Suprapubic skin (tissue), 4 donors: ENCODE data around the gene SLC2A4. TPM values are rescaled to one million over a fixed set of nuclear protein-coding genes. Genes with fewer than 3 reads are reported as not detected.

Source experiments
- DNase-seq, 2 donors: peaks; one replicate each; pipeline ENCODE4 v3.0.0-alpha.2; 2019; ENCODE audit warnings: low spot score in 2 of 2
- H3K27ac ChIP-seq: fragments of 200-600 bp; sonication (generic); one replicate; pipeline ENCODE4 v1.5.1; 2019
- H3K27me3 ChIP-seq: fragments of 200-600 bp; sonication (generic); one replicate; pipeline ENCODE4 v1.5.1; 2019
- H3K36me3 ChIP-seq: fragments of 200-600 bp; sonication (generic); one replicate; pipeline ENCODE4 v1.5.1; 2019
- H3K4me1 ChIP-seq: fragments of 200-600 bp; sonication (generic); one replicate; pipeline ENCODE4 v1.5.1; 2019
- H3K4me3 ChIP-seq: fragments of 200-600 bp; sonication (generic); one replicate; pipeline ENCODE4 v1.5.1; 2019; ENCODE audit warnings: mild to moderate bottlenecking
- H3K9me3 ChIP-seq: fragments of 200-600 bp; sonication (generic); one replicate; pipeline ENCODE4 v1.5.1; 2019
- EP300 ChIP-seq: sonication (generic); formaldehyde crosslinking; IDR thresholded peaks from one replicate; pipeline ENCODE4 v1.6.1; 2017; ENCODE audit warnings: antibody characterized with exemption
- POLR2A ChIP-seq, 2 donors: fragments of 450-650 bp; IDR thresholded peaks; one replicate each; pipeline ENCODE4 v1.6.1; 2017; ENCODE audit warnings: antibody characterized with exemption in 2 of 2, mild to moderate bottlenecking in 2 of 2, moderate library complexity in 2 of 2
- POLR2AphosphoS5 ChIP-seq, 3 donors: sonication (generic); formaldehyde crosslinking; IDR thresholded peaks; one replicate each; pipeline ENCODE4 v1.6.1; 2017; ENCODE audit warnings: antibody characterized with exemption in 3 of 3
- WGBS: methylation state at CpG from one replicate; pipeline ENCODE4 v1.1.5; 2018; 5-methylcytosine and 5-hydroxymethylcytosine counted together
- total RNA-seq, 4 donors: library from RNA; depleted of rRNA; stranded (reverse); fragments of >200 nt; gene quantifications; one replicate each; pipeline ENCODE4 v1.1.0, GENCODE V29; 2016
- TF ChIP-seq, protein P1 (sequence below), 2 donors: fragments of 200-600 bp in 1 of 2; fragments of 450-650 bp in 1 of 2; sonication (generic) in 1 of 2; IDR thresholded peaks; one replicate each; pipeline ENCODE4 v1.5.1; 2016 to 2019; ENCODE audit warnings: antibody characterized with exemption in 2 of 2, mild to moderate bottlenecking in 1 of 2, moderate library complexity in 1 of 2

SLC2A4 gene
- total RNA-seq, 4 donors from 2014 or later = 2.4 to 19.4 (median 10.8) TPM

DNA sequence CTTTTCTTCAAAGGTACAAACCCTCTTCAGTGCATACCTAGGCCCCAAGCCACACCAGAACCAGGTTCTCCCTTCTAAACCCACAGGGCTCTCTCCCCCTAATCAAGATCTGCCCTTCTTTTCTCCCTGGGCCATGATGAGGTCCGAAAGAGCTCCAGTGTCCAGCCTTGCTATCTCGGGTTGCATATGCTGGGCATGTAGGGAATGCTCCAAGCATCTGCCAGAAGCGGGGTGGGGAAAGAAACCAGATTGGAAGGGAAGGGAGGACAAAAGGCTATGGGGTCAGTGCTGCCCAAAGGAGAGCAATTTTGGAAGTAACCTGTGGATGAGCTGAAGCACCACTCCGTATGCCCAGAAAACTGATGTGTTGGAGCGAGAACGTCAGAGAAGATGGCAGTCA lies 32.3 kb upstream of the SLC2A4 start:
- WGBS = 72% methylated on average over 6 of the region's 6 CpGs
- Histone ChIP-seq H3K27me3 (no peaks in the 10 kb centered on the region), H3K27ac (no peak overlapping the region), H3K9me3 (no peaks in the 10 kb centered on the region), H3K4me3 (no peak overlapping the region), H3K36me3 (peaks cover 32% of the 10 kb centered on the region), H3K4me1 (peaks cover 37% of the 10 kb centered on the region)
- no peak for TF ChIP-seq EP300
- TF ChIP-seq, protein P1, sequence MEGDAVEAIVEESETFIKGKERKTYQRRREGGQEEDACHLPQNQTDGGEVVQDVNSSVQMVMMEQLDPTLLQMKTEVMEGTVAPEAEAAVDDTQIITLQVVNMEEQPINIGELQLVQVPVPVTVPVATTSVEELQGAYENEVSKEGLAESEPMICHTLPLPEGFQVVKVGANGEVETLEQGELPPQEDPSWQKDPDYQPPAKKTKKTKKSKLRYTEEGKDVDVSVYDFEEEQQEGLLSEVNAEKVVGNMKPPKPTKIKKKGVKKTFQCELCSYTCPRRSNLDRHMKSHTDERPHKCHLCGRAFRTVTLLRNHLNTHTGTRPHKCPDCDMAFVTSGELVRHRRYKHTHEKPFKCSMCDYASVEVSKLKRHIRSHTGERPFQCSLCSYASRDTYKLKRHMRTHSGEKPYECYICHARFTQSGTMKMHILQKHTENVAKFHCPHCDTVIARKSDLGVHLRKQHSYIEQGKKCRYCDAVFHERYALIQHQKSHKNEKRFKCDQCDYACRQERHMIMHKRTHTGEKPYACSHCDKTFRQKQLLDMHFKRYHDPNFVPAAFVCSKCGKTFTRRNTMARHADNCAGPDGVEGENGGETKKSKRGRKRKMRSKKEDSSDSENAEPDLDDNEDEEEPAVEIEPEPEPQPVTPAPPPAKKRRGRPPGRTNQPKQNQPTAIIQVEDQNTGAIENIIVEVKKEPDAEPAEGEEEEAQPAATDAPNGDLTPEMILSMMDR (IDR thresholded peaks at IDR 0.05) = no peak
- no peak for TF ChIP-seq POLR2AphosphoS5 (IDR thresholded peaks at IDR 0.05)
- no peak for TF ChIP-seq POLR2A (IDR thresholded peaks at IDR 0.05)
- DNase-seq = no peak

DNA sequence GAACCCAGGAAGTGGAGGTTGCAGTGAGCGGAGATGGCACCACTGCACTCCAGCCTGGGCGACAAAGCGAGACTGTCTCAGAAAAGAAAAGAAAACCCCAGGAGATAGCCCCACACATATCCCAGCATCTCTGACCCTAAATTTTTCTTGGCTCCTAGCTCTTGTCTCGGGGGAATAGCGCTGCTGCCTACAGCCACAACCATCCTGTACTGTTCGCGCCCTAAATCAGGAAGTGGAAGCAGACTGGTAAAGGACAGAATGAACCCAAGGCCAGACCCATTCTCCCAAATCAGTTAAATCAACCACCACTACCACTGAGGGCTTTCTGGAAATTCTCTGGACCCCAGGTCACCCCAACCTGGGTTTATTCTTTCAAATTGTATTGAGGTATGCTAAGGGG lies 31.7 kb upstream of the SLC2A4 start:
- Histone ChIP-seq H3K36me3 (peaks cover 32% of the 10 kb centered on the region), H3K4me1 (peaks cover 37% of the 10 kb centered on the region), H3K9me3 (no peaks in the 10 kb centered on the region), H3K27ac (no peak overlapping the region), H3K4me3 (peak overlapping the region; percentile 88), H3K27me3 (no peaks in the 10 kb centered on the region)
- no peak for TF ChIP-seq POLR2A (IDR thresholded peaks at IDR 0.05)
- TF ChIP-seq POLR2AphosphoS5 (IDR thresholded peaks at IDR 0.05) = no peak
- no peak for TF ChIP-seq EP300
- TF ChIP-seq, protein P1 (IDR thresholded peaks at IDR 0.05) = no peak
- WGBS = 88% methylated on average over 7 of the region's 7 CpGs
- no peak for DNase-seq

DNA sequence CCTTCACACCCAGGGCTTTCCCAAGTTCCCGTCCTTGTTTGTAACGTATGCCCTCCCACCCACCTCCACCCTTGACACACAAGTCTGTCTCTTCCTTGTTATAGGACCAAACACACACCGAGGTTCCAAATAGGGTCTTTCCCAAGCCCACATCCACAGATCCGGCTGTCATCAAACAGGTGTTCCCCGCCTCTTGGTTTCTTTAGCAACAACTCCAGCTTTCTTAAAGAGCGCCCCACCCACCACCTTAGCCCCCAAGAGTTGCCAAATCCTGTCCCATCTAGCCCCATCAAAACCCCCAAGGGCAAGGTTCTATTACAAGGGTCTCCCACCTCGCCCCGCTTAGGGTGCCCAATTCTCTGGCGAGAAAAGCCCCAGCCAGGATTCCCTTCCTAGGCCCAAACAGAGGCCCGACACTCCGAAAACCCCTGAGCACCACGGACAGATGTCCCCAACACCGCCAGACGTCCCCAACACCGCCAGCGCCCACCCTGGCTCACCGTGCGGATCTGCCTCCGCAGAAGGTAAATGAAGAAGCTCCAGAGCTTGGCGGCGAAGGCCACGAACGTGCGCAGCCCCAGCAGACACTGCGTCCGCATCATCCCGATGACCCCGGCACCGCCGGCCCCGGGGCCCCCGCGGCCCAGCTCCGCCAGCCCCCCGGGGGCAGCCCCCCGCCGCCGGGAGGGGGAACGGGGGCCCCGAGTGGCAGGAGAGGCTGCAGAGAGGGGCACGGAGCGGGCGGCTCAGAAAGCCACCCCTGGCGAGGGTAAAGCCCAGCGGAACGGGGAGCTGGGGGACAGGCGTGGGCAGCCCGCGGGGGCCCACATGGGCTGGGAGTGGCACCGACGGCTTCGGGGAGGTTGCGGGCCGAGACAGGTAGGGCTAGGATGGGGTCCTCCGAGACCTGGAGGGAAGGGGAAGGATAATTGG lies 30.6 kb upstream of the SLC2A4 start:
- no peak for TF ChIP-seq POLR2A (IDR thresholded peaks at IDR 0.05)
- TF ChIP-seq EP300 = no peak
- TF ChIP-seq, protein P1 (IDR thresholded peaks at IDR 0.05) = no peak
- no peak for TF ChIP-seq POLR2AphosphoS5 (IDR thresholded peaks at IDR 0.05)
- Histone ChIP-seq H3K27ac (peak overlapping the region; percentile 100), H3K4me1 (peaks cover 37% of the 10 kb centered on the region)

DNA sequence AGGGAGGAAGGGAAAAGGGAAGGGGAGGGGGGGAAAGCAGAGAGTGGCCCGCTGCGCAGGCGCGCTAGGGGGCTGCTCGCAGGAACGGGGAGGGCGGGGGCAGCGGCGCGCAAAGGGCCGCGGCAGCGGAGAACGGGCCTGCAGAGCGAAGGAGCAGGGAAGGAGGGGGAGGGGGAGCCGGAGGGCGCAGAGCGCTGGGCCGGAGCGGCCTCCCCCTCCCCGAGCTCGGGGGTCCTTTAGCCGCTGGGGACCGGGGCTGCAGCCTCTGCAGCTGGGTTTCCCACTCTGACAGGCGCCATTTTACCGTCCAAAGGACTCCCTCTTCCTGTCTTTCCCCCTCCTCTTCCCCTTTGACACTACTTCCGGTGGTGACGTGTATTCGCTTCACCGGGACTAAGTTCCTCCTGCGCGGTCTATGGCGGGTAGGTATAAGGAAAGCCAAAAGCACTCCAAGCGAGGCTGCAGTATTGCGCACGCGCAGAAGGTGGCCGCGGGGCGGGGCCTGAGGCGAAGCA lies 29.8 kb upstream of the SLC2A4 start, which contains the start of gene CTDNEP1:
CTDNEP1 (minus strand) TSS at position 74 of the 515 bp plus-strand sequence. CDS start 438 bp downstream, outside the sequence.
- no peak for TF ChIP-seq EP300
- TF ChIP-seq POLR2AphosphoS5 (IDR thresholded peaks at IDR 0.05) = peak in 2 of 3 donors; percentile 62 to 83
- Histone ChIP-seq H3K36me3 (peaks cover 29% of the 10 kb centered on the region), H3K9me3 (no peaks in the 10 kb centered on the region), H3K27me3 (no peaks in the 10 kb centered on the region), H3K4me1 (peaks cover 37% of the 10 kb centered on the region), H3K4me3 (peak within 1 kb of the TSS; percentile 88), H3K27ac (peak within 1 kb of the TSS; percentile 100)
- WGBS = 0% methylated on average over 34 of the region's 41 CpGs
- peak; percentile 98 to 99 for DNase-seq

More for the DNA sequence above, 30.6 kb upstream of the SLC2A4 start:
- Histone ChIP-seq H3K27me3 (no peaks in the 10 kb centered on the region), H3K36me3 (peaks cover 30% of the 10 kb centered on the region), H3K9me3 (no peaks in the 10 kb centered on the region), H3K4me3 (peak overlapping the region; percentile 88)
- DNase-seq = no peak
- 2% methylated on average over 28 of the region's 55 CpGs for WGBS

DNA sequence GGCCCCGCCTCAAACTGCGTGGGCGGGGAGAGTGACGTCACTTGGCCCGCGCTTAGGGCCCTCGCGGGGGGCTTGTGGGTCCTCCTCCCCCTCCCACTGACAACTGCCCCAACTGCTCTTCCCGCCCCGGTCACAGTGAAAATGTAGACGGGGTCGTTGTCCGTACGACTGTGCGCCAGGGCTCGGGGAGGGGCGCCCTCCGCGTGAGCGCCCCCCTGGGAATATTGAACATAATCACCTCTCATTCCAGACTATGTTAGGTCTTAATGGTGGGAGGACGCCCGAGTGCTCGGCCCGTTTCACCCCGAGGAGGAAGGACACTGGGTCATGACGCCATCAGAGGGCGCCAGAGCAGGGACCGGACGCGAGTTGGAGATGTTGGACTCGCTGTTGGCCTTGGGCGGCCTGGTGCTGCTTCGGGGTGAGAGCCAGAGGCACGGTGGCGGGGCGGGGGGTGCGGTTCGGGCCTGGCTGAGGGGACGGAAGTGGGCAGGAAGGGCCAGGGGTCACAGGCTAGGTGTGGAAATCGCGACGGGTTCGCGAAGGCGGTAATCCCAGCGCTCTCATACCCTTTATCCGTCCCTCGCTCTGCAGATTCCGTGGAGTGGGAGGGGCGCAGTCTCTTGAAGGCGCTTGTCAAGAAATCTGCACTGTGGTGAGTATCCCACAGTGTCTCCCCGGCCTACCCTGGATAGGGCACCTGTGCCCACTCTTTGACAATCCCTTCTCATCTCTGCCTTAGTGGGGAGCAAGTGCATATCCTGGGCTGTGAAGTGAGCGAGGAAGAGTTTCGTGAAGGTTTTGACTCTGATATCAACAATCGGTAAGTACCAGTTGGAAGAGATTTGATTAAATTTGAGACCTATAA lies 29.1 kb upstream of the SLC2A4 start, which contains the start of gene ELP5:
ELP5 (plus strand) TSS at position 40 of the 868 bp plus-strand sequence; CDS start at position 376, 336 bp downstream.
- TF ChIP-seq POLR2A (IDR thresholded peaks at IDR 0.05) (peak in 1 of 2 donors; percentile 53), EP300 (no peak), POLR2AphosphoS5 (IDR thresholded peaks at IDR 0.05) (peak in 2 of 3 donors; percentile 70 to 79)
- TF ChIP-seq, protein P1 (IDR thresholded peaks at IDR 0.05) = peak; percentile 4 to 29
- no peaks in the 10 kb centered on the region for H3K27me3 ChIP-seq
- H3K4me3 ChIP-seq = peak within 1 kb of the TSS; percentile 88
- peaks cover 37% of the 10 kb centered on the region for H3K4me1 ChIP-seq
- DNase-seq = peak; percentile 98
- H3K27ac ChIP-seq = peak within 1 kb of the TSS; percentile 100
- H3K36me3 ChIP-seq = peaks cover 32% of the 10 kb centered on the region
- H3K9me3 ChIP-seq = no peaks in the 10 kb centered on the region
- 1% methylated on average over 32 of the region's 55 CpGs for WGBS
